ENCODE results near the gene CCL25. TPM values are rescaled to one million over a fixed set of nuclear protein-coding genes. Genes with fewer than 3 reads are reported as not detected.

Gene CCL25
- polyA plus RNA-seq, 5 donors: 0.36 to 0.65 (median 0.41) TPM; not detected in 1

DNA sequence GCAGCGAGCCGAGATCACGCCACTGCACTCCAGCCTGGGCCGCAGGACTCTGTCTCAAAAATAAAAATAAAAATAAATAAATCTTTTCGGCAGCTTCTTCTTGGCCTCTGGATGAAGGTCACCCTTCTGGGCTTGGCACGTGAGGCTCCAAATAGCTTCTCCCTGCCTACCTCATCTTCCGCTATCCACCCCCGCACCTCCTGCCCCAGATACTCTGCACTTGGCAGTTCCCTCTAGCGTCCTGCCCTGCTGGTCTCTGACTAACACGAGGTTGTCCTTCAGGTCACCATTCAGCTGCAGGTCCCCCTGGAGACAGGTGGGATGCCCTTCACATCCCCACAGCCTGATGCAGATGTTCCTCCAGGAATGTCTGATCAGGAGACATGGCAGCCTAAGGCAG lies 8.5 kb upstream of the CCL25 start:
- DNase-seq: no peak

DNA sequence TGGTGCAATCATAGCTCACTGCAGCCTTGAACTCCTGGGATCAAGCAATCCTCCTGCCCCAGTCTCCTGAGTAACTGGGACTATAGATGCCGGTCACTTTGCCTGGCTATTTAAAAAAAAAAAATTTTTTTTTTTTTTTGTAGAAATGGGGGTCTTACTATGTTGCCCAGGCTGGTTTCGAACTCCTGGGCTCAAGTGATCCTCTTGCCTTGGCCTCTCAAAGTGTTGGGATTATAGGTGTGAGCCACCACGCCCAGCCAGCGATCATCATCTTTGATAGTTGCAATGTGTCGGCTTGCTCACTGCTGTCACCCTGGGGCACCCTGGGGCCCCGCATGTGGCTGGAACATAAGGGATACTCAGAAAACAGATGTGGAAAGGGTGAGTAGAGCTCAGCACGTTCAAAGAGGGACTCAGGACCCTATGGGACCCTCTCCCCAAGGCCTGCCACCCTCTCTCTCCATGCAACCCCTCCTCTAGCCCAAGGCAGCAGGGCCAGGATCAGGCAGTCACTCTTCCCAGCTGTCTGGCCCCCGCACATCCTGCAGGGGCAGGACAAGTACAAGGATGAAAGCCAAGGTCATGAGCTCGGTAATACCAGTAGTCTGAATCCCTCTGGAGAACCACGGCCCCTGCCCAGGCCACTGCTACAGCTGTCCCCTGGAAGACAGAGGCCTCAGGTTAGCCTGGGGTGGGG lies 6.5 kb upstream of the CCL25 start:
- no peak for DNase-seq

DNA sequence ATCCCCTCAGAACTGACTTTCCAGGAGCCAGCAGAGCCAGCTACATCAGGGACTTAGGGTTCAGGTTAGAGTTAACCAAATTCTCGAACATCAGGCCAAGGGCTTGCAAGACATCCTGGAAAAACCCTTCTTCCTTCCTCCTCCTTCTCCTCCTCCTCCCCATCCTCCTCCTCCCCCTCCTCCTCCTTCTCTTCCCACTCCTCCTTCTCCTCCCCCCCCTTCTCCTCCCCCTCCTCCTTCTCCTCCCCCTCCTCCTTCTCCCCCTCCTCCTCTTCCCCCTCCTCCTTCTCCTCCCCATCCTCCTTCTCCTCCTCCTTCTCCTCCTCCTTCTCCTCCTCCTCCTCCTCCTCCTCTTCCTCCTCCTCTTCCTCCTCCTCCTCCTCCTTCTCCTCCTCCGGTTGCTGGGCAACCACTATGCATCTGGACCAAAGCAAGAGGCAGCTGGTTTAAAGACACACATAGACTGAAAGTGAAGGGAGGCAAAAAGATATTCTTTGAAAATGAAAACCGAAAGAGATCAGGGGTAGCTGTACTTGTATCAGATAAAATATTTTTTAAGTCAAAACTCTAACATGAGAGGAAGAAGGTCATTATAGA lies 5.9 kb upstream of the CCL25 start:
- DNase-seq: no peak

DNA sequence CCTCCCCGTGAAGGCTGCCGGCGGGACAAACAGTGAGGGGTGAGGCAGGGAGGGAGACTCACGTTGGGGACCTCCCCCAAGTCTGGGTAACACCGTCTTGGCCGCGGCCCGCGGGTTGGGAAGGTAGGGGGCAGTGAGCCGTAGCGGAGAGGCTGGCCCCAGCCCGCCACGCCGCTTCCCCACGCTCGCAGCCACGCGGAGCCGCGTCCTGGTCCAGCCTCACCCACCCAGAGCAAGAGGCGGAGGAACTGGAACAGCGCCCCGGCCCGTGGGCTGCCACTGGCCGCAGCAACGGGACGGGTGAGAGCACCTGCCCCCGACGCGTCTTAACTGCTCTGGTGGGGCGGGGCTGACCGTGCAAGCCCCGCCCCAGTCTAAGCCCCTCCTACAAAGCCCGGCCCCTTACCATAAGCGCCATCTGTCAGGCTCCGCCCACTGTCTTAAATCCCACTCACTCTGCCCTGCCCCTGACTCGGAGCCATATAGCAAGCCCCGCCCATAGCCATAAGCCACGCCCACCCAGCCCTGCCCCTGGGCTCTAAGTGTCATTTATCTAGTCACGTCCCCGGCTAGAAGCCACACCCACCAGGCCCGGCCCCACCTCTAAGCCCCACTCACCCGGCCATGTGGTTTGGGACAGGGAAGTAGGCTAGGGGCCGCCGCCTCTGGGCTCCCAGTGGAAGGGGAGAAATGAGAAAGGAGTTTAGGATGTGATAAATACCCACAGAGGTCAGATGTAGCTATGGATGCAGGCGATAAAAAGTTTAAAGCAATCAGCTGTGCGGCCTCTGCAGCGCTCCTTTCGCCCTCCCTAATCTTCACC lies 2.1 kb upstream of the CCL25 start:
- DNase-seq: peak; percentile 40 to 59

DNA sequence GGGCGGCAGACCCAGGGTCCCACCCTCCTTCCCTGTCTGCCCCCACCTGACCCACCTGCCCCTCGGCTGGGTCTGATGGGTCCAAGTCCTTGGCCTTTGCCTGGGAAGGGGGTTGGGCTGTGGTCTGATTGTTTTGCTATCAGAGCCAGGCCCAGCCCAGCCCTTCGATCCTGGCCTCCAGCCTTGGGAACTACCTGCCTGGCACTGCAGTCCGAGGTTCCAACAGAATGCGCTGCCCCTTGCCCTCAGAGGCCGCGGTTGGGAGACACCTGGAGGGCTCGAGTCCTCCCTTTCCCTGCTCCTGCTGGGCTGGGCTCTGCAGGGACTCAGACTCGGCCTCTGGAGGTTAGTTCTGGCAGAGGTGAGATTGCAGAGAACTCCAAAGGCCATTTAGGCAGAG lies 1.6 kb downstream of the CCL25 start:
- no peak for DNase-seq

DNA sequence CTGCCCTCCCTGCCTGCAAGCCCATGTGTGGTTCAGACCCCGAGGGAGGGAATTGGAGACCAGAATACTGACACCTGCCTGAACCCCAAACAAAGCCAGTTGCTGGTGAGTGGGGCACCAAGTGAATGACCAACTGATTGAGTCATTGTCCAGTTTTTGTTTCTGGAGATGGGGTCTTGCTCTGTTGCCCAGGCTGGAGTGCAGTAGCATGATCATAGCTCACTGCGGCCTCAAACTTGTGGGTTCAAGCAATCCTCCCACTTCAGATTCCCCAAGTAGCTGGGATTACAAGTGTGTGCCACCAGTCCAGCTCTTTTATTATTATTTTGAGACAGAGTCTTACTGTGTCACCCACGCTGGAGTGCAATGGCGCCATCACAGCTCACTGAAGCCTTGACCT lies 4.0 kb downstream of the CCL25 start:
- no peak for DNase-seq

DNA sequence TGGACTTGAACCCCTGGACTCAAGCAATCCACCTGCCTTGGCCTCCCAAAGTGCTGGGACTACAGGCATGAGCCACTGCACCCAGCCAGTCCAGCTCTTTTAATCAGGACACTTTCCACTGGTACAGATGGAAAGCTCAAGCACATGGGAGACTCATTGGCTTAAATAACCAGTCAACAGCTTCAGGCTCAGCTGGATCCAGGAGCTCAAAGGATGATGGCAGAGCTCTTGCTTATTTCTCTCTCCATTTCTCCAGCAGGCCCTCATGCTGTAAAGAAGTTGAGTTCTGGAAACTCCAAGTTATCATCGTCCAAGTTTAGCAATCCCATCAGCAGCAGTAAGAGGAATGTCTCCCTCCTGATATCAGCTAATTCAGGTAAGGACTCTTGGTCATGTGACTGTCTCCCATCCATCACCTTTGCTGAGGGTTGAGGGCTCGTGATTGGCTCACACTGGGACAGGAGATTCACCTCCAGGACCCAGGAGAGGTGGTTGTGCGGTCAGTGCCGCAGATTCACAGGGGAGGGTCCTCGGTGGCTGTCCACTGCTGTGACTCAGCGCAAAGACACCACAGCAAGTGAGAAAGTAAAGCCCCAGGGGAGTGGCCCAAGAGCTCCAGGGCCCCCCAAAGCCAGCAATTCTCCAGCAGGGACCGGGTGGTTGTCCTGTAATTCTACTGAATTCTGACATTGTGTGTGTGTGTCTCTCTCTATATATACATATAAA lies 5.1 kb downstream of the CCL25 start:
- DNase-seq: no peak

DNA sequence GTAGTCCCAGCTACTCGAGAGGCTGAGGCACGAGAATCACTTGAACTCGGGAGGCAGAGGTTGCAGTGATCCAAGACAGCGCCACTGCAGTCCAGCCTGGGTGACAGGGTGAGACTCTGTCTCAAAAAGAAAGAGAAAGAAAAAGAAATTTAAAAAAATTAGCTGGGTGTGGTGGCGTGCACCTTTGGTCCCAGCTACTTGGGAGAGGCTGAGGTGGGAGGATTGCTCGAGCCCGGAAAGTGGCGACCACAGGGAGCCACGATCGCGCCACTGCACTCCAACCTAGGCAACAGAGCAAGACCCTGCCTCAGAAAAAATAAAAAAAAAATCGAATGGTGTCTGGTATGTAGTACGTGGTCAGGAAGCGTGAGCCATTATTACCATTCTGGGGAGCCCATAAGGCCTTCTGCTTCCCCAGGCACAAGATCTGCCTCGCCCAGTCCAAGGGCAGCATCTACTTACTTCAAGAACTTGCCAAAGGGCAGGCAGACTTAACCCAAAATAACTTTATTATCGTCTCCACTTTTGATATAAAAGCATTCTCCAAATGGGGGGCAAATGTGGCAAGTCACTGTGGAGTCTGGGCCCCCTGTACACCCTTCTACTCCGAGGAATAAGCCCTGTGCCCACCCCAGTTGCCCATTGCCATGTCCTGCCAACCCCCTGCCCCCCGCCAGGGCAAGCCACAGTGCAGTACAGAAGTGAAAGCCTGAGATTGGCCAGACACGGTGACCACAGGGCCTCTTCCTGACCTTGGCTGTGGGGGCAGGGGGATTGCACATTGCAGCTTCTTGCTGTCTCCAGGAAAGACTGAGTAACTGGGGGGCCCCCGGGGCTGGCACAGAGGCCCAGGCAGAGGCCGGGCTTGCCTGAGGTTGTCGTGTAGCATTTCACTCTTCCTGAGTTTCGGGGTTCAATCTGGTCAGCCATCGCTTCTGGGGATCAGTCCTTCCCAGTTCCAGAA lies 12.6 kb downstream of the CCL25 start:
- no peak for DNase-seq

DNA sequence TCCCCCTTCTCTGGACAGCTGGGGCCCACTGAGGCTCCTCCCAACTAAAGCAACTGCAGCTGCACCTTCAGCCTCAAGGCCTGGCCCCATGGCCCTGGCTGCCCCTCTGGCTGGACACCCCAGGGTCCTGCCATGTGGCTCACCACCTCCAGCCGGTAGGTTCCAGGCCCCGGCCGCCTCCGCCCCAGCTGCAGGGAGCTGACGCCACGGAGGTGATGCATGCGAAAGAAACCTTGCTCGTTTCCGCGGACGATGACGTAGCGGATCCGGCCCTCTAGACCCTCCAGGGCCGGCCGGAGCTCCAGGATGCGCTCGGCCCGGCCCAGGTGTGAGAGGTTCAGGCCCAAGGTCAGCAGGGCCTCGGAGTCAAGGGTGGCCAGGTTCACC lies 13.3 kb downstream of the CCL25 start:
- no peak for DNase-seq

DNA sequence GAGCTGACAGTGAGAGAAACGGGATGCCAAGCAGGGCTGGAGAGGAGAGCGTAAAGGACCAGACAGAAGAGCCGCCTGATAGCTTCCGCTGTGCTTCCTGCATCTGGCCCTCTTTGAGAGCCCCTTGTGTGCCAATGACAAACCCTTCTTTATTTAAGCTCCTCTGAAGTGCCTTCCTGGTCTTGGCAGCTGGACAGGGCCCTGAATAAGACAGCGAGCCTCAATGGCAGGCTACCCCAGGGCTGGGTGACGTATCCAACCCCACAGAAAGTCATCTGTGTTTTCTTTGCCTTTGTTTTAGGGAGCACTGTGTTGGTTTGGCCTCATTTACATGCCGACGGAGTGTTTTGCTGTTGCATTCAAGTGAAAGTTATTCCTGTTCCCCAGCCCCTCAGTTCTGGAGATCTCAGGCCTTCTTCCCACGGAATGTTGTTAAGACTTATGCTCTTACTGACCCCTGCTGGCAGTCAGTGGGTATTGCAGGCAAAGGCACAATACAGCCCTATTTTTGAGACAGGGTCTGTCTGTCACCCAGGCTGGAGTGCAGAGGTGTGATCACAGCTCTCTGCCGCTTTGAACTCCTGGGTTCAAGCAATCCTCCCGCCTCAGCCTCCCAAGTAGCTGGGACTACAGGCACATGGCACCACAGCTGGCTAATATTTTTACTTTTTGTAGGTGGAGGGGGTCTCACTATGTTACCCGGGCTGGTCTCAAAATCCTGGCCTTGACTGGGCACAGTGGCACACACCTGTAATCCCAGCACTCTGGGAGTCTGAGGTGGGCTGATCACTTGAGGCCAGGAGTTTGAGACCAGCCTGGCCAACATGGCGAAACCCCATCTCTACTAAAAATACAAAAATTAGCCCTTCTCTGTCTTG lies 16.8 kb downstream of the CCL25 start:
- no peak for DNase-seq

DNA sequence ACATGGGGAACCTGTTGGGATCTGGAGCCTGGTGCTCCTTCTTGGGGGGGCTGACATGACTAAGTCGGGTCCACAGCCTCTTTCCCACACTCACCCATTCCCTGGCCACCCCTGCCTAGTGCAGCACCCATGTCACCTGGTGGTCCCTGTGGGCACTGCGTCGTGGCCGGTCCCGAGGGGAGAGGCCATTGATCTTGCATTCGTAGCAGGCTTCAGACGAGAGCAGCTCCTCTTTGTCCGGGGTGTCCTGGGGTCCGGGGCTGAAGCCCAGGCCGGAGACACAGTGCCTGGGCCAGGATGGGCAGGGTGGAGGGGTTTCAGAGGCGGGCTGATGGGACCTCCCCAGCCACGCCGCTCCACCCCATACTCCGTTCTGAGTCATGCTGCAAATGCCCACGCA lies 19.4 kb downstream of the CCL25 start:
- DNase-seq: no peak

DNA sequence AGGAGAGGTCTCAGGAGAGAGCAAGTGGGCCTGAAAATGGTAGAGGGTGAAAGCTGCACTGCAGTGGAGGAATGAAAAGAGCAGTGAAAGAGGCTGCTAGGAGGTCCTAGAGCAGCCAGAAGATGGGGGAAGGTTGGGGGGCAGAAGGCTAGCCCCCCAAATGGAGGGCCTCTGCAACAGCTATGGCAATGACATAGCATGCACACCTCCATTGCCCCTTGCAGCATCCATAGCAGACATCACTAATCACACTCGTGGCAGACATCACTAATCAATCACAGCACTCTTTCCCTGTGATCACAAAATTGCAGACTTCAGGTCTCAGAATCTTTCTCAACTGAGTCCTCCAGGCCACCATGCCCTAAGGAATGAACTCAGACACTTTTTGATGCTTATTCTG lies 21.9 kb downstream of the CCL25 start:
- no peak for DNase-seq

DNA sequence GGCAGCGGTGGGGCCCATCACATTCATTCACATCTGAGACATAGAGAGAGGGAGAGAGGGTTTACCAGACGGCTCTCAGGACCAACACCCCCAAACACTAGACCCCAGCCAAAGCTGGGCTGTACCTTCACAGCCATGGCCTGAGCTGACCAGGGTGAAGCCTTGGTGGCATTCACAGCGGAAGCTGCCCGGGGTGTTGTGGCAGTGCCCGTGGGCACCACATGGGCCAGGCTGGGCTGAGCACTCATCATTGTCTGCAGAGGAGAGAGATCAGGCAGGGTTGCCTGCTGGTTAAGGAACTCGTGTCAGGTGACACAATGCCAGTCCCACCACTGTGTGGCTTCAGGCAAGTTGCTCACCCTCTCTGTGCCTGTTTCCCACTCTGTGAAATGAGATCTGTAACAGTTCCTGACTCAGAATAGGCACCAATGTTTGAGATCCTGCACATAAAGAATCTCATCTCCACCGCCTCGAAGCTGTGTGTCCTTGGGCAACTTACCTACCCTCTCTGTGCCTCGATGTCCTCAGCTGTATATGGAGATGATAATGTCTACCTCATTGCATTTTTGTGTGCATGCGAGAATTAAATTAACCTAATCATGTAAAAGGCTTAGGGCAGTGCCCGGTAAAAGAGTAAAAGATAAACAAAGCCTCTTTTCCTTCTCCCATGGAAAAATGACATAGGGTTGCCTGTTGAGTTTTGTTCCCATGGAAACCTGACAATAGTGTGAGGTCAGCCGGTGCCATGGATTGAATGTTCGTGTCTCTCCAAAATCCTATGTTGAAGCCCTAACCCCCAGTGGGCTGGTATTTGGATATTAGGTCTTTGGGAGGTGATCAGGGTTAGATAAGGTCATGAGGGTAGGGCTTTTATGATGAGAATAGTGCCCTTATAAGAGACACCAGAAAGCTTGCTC lies 22.9 kb downstream of the CCL25 start:
- no peak for DNase-seq

DNA sequence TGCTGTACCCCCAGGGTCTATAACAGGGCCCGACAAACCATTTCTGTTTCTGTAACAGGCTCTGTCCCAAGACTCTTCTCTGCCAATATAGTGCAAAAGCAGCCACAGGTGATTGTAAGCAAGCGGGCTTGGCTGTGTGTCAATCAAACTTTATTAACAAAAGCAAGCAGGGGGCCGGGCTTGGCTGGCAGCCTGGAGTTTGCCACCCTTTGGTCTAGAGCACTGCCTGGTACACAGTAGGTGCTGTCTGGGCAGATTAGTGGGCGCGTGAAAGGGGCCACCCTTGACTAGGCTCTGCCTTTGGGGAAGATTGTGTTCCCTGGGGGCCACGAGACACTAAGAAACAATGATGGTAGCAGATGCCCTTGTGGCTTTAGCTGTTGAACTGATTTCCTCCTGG lies 27.4 kb downstream of the CCL25 start:
- DNase-seq: no peak

DNA sequence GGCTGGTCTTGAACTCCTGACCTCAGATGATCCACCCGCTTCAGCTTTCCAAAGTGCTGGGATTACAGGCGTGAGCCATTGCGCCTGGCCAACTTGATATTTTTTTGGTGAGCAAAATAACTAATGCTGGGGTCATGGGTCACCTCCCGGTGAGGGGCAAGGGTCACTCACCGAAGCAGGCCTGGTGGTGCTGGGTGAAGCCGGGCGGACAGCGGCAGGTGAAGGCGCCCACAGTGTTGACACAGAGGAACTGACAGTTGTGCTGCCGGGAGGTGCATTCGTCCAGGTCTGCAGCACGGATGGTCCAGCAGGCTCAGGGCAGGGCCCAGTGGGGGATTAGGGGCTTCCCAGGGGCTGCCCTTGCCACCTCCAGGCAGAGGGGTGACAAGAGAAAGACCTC lies 28.3 kb downstream of the CCL25 start:
- no peak for DNase-seq

DNA sequence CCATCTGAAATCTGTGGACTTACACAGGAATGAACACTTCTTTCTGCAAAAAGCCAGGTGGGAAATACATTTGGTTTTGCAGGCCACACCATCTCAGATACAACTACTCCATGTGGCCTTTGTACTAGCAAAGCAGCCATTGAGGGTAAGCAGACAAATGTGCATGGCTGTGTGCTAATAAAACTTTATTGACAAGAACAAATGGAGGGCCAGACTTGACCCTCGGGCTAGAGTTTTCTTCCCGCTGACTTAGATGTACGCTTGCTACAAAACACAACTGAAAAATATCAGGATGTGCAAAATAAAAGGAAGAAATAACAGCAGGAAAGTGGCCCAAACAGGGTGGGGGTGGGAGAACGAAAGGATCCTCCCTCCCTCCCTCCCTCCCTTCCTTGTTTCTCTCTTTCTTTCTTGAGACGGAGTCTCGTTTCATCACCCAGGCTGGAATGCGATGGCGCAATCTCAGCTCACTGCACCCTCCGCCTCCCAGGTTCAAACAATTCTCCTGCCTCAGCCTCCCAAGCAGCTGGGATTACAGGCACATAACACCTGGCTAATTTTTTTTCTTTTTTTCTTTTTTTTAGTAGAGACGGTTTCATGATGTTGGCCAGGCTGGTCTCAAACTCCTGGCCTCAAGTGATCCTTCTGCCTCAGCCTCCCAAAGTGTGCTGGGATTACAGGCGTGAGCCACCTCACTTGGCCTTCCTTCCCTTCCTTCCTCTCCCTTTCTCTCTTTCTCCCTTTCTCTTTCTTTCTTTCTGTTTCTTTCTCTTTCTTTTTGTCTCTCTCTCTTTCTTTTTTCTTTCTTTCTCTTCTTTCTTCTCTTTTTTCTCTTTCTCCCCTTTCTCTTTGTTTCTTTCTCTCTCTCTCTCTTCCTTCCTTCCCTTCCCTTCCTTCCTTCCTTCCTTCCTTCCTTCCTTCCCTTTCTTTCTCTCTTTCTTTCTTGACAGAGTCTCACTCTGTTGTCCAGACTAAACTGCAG lies 29.3 kb downstream of the CCL25 start:
- DNase-seq: no peak

DNA sequence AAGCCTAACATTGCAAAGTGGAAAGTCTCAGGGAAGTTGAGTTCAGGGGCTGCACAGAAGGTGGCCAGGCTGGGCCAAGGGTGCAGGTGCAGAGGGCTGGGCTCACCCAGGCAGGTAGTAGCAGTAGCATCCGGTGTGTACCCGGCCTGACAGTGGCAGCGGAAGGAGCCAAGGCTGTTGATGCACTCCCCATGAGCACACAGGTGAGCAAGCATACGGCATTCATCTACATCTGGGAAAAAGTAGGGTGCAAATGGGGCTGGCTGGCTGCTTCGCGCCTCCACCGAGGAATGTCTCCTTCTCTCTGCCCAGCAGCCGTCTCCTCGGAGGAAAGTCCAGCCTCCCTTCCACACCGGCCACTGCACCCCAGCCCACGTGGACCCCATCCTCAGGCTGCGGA lies 30.6 kb downstream of the CCL25 start:
- no peak for DNase-seq

DNA sequence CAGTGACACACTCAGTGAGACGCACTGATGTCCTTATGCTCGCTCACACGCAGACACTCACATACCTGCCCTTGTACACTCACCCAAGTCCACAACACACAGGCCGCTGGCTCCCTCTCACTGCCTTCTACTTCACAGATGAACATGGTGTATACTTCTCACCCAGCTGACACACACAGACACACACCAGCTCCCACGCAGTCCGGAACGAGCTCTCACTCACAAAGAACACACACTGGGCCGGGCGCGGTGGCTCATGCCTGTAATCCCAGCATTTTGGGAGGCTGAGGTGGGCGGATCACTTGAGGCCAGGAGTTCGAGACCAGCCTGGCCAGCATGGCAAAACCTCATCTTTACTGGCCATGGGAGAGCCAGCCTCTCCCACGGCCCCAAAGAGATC lies 31.6 kb downstream of the CCL25 start:
- no peak for DNase-seq

Measured in right lung (tissue), 5 donors.